Lung microvascular endothelial cell (primary cell): ENCODE data around the gene CECR2. TPM values are rescaled to one million over a fixed set of nuclear protein-coding genes. Genes with fewer than 3 reads are reported as not detected.
"Not testable (repeated sequence)": the region's sequence is repeated elsewhere in the genome, so short reads cannot be mapped to it uniquely, and the experiment has no call there.

ENCODE experiments used
- DNase-seq, 2 donors: peaks; one replicate each; pipeline versions ENCODE4 v3.0.0 to v3.0.0-alpha.2; 2010; ENCODE audit warnings: low read depth in 2 of 2
- total RNA-seq: library from RNA; depleted of rRNA; stranded (reverse); fragments of >200 nt; gene quantifications from 2 replicates; pipeline ENCODE4 v1.2.1, GENCODE V29; 2014

Gene CECR2
- total RNA-seq, 1 donor from 2014 or later = under 0.01 TPM

- no peak for DNase-seq
These were observed 143.7 kb downstream of the CECR2 start for GRCh38 chr22:17512960-17513359.

- DNase-seq = no peak
These were observed 144.4 kb downstream of the CECR2 start for GRCh38 chr22:17513612-17514011.

GRCh38 chr22:17514084-17514483, 144.8 kb downstream of the CECR2 start:
- no peak for DNase-seq

- DNase-seq = no peak
These were observed 149.1 kb downstream of the CECR2 start for GRCh38 chr22:17518406-17518805.

GRCh38 chr22:17521971-17522370, 152.7 kb downstream of the CECR2 start:
- DNase-seq = not testable (repeated sequence)

- DNase-seq = no peak
These were observed 154.7 kb downstream of the CECR2 start for GRCh38 chr22:17523925-17524324.

GRCh38 chr22:17536269-17536668, 167.0 kb downstream of the CECR2 start:
- DNase-seq = no peak

- no peak for DNase-seq
These were observed 167.9 kb downstream of the CECR2 start for GRCh38 chr22:17537155-17537554.

- DNase-seq = no peak
These were observed 171.2 kb downstream of the CECR2 start for GRCh38 chr22:17540481-17540880.

GRCh38 chr22:17541476-17541875, 172.2 kb downstream of the CECR2 start:
- DNase-seq = no peak

- DNase-seq = no peak
These were observed 173.2 kb downstream of the CECR2 start for GRCh38 chr22:17542452-17542851.

GRCh38 chr22:17548010-17548755, 178.9 kb downstream of the CECR2 start:
- DNase-seq = no peak

- no peak for DNase-seq
These were observed 179.4 kb downstream of the CECR2 start for GRCh38 chr22:17548756-17549035.

GRCh38 chr22:17549183-17549582, 179.9 kb downstream of the CECR2 start:
- DNase-seq = no peak

- DNase-seq = no peak
These were observed 180.4 kb downstream of the CECR2 start for GRCh38 chr22:17549655-17550054.

GRCh38 chr22:17552737-17553136, 183.5 kb downstream of the CECR2 start:
- no peak for DNase-seq

GRCh38 chr22:17554814-17555213, 185.6 kb downstream of the CECR2 start:
- DNase-seq = no peak

- no peak for DNase-seq
These were observed 189.9 kb downstream of the CECR2 start for GRCh38 chr22:17559188-17559587.

GRCh38 chr22:17562906-17563870, 193.9 kb downstream of the CECR2 start, which contains the start of gene SLC25A18:
Gene SLC25A18, plus strand, starts transcription at chr22:17563498. Its CDS starts 16,447 bp downstream, at chr22:17579945.
- no peak for DNase-seq

- DNase-seq = no peak
These were observed 194.7 kb downstream of the CECR2 start for GRCh38 chr22:17563936-17564391.

GRCh38 chr22:17566016-17566687, 196.9 kb downstream of the CECR2 start:
- not testable (repeated sequence) for DNase-seq

- no peak for DNase-seq
These were observed 197.5 kb downstream of the CECR2 start for GRCh38 chr22:17566776-17567175.
